GM12892 (cell line): Measurements from ENCODE around the gene TRIM65.

Experiments
- DNase-seq: peaks from one replicate; pipeline ENCODE4 v3.0.0; 2011; ENCODE audit not compliant: insufficient read length
- FAIRE-seq: peaks from 2 replicates; lab custom pipeline; 2011; peaks lifted over from hg19 to GRCh38; lab: Jason Lieb, UNC
- POLR2A ChIP-seq: IDR thresholded peaks from 2 replicates; pipeline ENCODE4 v1.6.1; 2011; ENCODE audit warnings: low read depth, low read length, control low read depth
- POLR2AphosphoS5 ChIP-seq: IDR thresholded peaks from 2 replicates; pipeline ENCODE4 v1.6.1; 2011; ENCODE audit warnings: low read depth, low read length, control low read depth
- TAF1 ChIP-seq: IDR thresholded peaks from 2 replicates; pipeline ENCODE4 v1.6.1; 2011; ENCODE audit warnings: low read depth, mild to moderate bottlenecking, control low read depth, low read length, borderline replicate concordance

The TRIM65 gene

GRCh38 chr17:75849279-75849646 is 47.5 kb downstream of the TRIM65 start:
- FAIRE-seq (no peak), DNase-seq (no peak)
- no peak for TF ChIP-seq POLR2A
- no peak for TF ChIP-seq TAF1

- FAIRE-seq: peak; percentile 67
- DNase-seq: no peak
- no peak for TF ChIP-seq POLR2AphosphoS5
- TF ChIP-seq TAF1: no peak
- TF ChIP-seq POLR2A: no peak
Observed at GRCh38 chr17:75848523-75849278, 48.0 kb downstream of the TRIM65 start.

- FAIRE-seq: no peak
- TF ChIP-seq TAF1 (no peak), POLR2AphosphoS5 (no peak), POLR2A (no peak)
- no peak for DNase-seq
Observed at GRCh38 chr17:75847614-75848522, 48.9 kb downstream of the TRIM65 start.

GRCh38 chr17:75846692-75847613 is 49.8 kb downstream of the TRIM65 start:
- TF ChIP-seq TAF1: no peak
- TF ChIP-seq POLR2A: no peak
- FAIRE-seq: no peak

GRCh38 chr17:75845933-75846691 is 50.6 kb downstream of the TRIM65 start:
- TF ChIP-seq POLR2A (no peak), POLR2AphosphoS5 (no peak), TAF1 (no peak)
- DNase-seq: no peak
- FAIRE-seq: no peak

More at GRCh38 chr17:75846692-75847613, 49.8 kb downstream of the TRIM65 start:
- no peak for DNase-seq

GRCh38 chr17:75845058-75845711 is 51.6 kb downstream of the TRIM65 start:
- DNase-seq (peak; percentile 96), FAIRE-seq (peak; percentile 95)
- TF ChIP-seq POLR2A (peak; percentile 61; the same call in 1 of the 2 replicates), POLR2AphosphoS5 (no peak)

- TF ChIP-seq POLR2A (no peak), TAF1 (no peak), POLR2AphosphoS5 (no peak)
- FAIRE-seq (no peak), DNase-seq (no peak)
Observed at GRCh38 chr17:75844530-75845057, 52.2 kb downstream of the TRIM65 start.

GRCh38 chr17:75843577-75844529 is 52.9 kb downstream of the TRIM65 start, which contains the start of gene UNC13D:
TSS of gene UNC13D (minus strand) at chr17:75844404. CDS start at chr17:75844337, 67 bp downstream.
- DNase-seq (peak; percentile 74), FAIRE-seq (peak; percentile 65)
- TF ChIP-seq POLR2A (peak; percentile 52; the same call in 1 of the 2 replicates), POLR2AphosphoS5 (0 out of 2 replicates have a peak, but pooled peaks have one; percentile 40), TAF1 (no peak)

GRCh38 chr17:75842963-75843576 is 53.7 kb downstream of the TRIM65 start:
- DNase-seq: no peak
- FAIRE-seq: no peak
- TF ChIP-seq TAF1 (no peak), POLR2AphosphoS5 (0 out of 2 replicates have a peak, but pooled peaks have one; percentile 13)
